GM10248 (cell line): Measurements from ENCODE around the gene C3orf85.

ENCODE experiments used
- CTCF ChIA-PET: fragments of 300-600 bp; sonication (Branson Sonifier 250); formaldehyde crosslinking; extraction: SDS; loops from one replicate; lab custom pipeline; 2021; ENCODE audit warnings: antibody characterized with exemption; lab: Yijun Ruan, JAX
- POLR2A ChIA-PET: fragments of 350-650 bp; sonication (Branson Sonifier 250); formaldehyde crosslinking; extraction: SDS; loops from one replicate; lab custom pipeline; 2020; ENCODE audit warnings: antibody characterized with exemption; lab: Yijun Ruan, JAX
- DNase-seq: peaks from one replicate; pipeline ENCODE4 v3.0.0; 2012; ENCODE audit errors: extremely low spot score
- TF ChIP-seq, protein P1 (sequence below): IDR thresholded peaks from 2 replicates; pipeline ENCODE4 v1.5.1; 2012; ENCODE audit warnings: mild to moderate bottlenecking, low read depth; ENCODE audit errors: extremely low read depth, missing control alignments, control extremely low read depth

Gene C3orf85

DNA sequence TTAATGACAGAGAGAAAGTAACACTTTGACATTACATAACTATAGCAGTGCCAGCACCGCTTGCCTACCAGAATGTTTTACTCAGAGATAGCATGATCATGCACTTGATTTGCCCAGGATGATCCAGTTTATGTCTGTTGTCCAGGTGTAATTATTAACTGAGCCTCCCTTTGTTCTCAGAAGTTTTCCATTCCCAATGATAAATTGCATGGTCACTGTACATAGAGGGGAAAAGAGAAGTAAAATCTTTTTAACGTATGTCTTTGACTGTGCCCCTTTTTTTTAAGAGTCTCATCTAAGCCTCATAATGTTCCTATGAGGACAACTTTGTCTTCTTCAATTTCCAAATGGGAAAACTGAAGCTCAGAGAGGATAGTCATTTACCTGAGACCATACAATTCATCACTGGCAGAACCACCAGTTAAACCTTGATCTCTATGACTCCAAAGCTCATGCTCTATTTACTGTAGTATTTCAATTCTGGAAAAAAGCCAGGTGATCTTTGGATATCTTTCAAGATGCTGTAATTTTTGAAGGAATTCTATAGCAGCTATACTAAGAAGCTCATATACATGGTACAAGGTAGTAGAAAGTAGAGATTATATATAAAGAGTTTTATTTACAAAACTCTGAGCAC, 25.1 kb downstream of the C3orf85 start:
- ChIA-PET CTCF (interaction anchor here (1.1 to 1.4 kb wide), 2 partner anchors 12 to 22 kb away, joined by 3 read pairs; no protein-coding TSS in a partner anchor), POLR2A (no interaction called here)
- TF ChIP-seq, protein P1, sequence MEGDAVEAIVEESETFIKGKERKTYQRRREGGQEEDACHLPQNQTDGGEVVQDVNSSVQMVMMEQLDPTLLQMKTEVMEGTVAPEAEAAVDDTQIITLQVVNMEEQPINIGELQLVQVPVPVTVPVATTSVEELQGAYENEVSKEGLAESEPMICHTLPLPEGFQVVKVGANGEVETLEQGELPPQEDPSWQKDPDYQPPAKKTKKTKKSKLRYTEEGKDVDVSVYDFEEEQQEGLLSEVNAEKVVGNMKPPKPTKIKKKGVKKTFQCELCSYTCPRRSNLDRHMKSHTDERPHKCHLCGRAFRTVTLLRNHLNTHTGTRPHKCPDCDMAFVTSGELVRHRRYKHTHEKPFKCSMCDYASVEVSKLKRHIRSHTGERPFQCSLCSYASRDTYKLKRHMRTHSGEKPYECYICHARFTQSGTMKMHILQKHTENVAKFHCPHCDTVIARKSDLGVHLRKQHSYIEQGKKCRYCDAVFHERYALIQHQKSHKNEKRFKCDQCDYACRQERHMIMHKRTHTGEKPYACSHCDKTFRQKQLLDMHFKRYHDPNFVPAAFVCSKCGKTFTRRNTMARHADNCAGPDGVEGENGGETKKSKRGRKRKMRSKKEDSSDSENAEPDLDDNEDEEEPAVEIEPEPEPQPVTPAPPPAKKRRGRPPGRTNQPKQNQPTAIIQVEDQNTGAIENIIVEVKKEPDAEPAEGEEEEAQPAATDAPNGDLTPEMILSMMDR: no peak
- DNase-seq: no peak

DNA sequence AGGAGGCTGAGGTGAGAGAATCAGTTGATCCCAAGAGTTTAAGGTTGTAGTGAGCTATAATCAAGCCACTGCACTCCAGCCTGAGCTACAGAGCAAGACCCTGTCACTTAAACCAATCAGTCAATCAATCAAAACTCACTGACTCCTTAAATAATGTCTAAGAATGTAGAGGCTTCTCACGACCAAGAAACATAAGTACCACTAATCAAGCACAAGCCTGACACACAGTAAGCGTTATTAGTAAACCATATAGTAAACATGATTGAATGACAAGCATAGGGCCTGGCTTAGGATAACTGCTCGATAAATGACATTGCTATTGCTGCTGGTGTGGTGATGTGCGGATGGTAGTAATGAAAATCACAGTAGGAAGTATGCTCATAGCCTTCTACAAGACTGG, 29.4 kb downstream of the C3orf85 start:
- ChIA-PET POLR2A (no interaction called here), CTCF (no interaction called here)
- DNase-seq: no peak
- TF ChIP-seq, protein P1: no peak

DNA sequence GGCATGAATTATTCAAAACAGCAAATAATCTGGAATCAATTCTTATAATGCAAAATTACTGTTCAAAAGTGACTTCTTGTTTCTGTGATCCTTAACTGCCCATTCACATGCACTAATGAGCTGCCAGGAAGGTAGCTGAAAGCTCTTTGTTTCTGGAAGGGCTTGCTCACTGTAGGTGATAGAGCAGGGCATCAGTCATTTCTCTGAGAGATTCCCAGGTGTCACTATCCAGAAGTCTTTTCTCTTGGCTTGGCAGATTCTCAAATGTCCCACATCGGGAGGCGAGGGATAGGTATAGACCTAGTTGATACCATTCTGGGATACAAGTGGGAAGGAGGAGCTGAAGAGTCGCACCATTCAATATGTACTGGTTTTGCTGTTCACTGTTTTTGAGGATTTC, 35.0 kb downstream of the C3orf85 start:
- TF ChIP-seq, protein P1: no peak
- POLR2A ChIA-PET: no interaction called here
- CTCF ChIA-PET: no interaction called here
- no peak for DNase-seq

GRCh38 chr3:109175411-109175810, 38.9 kb downstream of the C3orf85 start:
- CTCF ChIA-PET: no interaction called here
- POLR2A ChIA-PET: no interaction called here
- DNase-seq: no peak
- TF ChIP-seq, protein P1: no peak

- TF ChIP-seq, protein P1: no peak
- CTCF ChIA-PET: interaction anchor here (1.8 kb wide), 1 partner anchor 19 kb away, joined by 4 read pairs; no protein-coding TSS in a partner anchor
- no peak for DNase-seq
- POLR2A ChIA-PET: no interaction called here
These were observed 40.2 kb downstream of the C3orf85 start for GRCh38 chr3:109176726-109177125.

GRCh38 chr3:109177908-109178307, 41.4 kb downstream of the C3orf85 start:
- TF ChIP-seq, protein P1: no peak
- ChIA-PET POLR2A (no interaction called here), CTCF (interaction anchor here (1.0 to 1.8 kb wide), 3 partner anchors 11 to 155 kb away, joined by 4 read pairs; no protein-coding TSS in a partner anchor)
- DNase-seq: no peak

DNA sequence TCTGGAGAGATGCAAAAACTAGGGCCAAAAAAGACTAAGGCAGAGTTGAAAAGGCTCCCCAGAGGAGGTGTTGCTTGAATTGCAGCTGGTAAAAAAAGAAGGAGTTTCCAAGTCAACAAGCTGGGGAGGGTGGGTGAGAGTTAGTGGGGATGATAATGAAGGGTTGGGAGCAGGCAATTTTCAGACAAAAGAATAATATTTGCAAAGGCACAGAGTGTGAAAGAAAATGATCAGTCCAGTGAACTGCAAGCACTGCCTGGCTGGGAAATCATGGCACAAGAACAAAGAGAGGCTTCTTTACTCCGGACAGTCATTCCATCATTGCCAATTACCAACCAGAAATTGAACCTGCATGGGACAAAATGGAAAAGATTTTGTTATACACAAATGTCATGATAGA, 42.2 kb downstream of the C3orf85 start:
- no peak for DNase-seq
- TF ChIP-seq, protein P1: no peak
- POLR2A ChIA-PET: no interaction called here
- CTCF ChIA-PET: interaction anchor here (1.0 kb wide), 1 partner anchor 10 kb away, joined by 4 read pairs; no protein-coding TSS in a partner anchor
